Activated naive CD8-positive, alpha-beta T cell treated with anti-CD3 and anti-CD28 coated beads, Interleukin-2, amount 50 U/mL, for 24 hours (primary cell): ENCODE data around the gene ADCK1.
"Not testable (repeated sequence)": the region's sequence is repeated elsewhere in the genome, so short reads cannot be mapped to it uniquely, and the experiment has no call there.

ENCODE experiments used
- ATAC-seq: fragments of 150-1000 bp; cut with Tn5 transposase; one replicate; pipeline ENCODE4 v1.10.0; 2021
- DNase-seq: peaks from one replicate; pipeline ENCODE4 v3.0.0; 2021
- H3K27ac Mint-ChIP-seq: one replicate; pipeline ENCODE4 v1.8.0; 2021; ENCODE audit warnings: mild to moderate bottlenecking, mixed read lengths
- H3K27me3 Mint-ChIP-seq: one replicate; pipeline ENCODE4 v1.8.0; 2021; ENCODE audit warnings: mixed read lengths
- H3K36me3 Mint-ChIP-seq: one replicate; pipeline ENCODE4 v1.8.0; 2021; ENCODE audit warnings: low read depth, mixed read lengths
- H3K4me1 Mint-ChIP-seq: one replicate; pipeline ENCODE4 v1.8.0; 2021; ENCODE audit warnings: mixed read lengths
- H3K4me3 Mint-ChIP-seq: one replicate; pipeline ENCODE4 v1.8.0; 2021; ENCODE audit warnings: mild to moderate bottlenecking, moderate library complexity, mixed read lengths
- H3K9me3 Mint-ChIP-seq: one replicate; pipeline ENCODE4 v1.8.0; 2021; ENCODE audit warnings: mixed read lengths

Gene ADCK1

DNA sequence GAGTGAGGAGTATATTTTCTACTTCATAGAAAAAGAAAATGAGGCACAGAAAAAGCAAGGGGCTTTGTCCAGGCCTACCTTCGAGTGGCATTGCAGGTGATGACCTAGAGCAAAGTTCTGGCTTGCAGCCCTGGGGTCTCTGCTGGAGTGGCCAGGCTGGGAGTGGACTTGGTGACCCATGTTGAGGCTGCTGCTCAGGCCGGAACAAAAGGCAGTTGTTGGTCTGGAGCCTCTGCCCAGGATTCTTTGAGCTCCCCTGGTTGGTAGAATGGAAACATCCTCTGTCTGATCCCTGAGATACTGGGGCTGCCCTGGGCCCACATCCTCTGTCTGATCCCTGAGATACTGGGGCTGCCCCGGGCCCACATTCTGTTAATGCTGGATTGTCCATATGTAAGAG is 86.1 kb downstream of the ADCK1 start:
- DNase-seq (no peak), ATAC-seq (no peak)
- H3K27ac Mint-ChIP-seq, result no peak overlapping the region
- no peak overlapping the region for H3K4me3 Mint-ChIP-seq
- H3K27me3 Mint-ChIP-seq, result no peaks in the 10 kb centered on the region
- peaks cover 32% of the 10 kb centered on the region for H3K36me3 Mint-ChIP-seq
- H3K4me1 Mint-ChIP-seq, result no peaks in the 10 kb centered on the region
- peaks cover 17% of the 10 kb centered on the region for H3K9me3 Mint-ChIP-seq

DNA sequence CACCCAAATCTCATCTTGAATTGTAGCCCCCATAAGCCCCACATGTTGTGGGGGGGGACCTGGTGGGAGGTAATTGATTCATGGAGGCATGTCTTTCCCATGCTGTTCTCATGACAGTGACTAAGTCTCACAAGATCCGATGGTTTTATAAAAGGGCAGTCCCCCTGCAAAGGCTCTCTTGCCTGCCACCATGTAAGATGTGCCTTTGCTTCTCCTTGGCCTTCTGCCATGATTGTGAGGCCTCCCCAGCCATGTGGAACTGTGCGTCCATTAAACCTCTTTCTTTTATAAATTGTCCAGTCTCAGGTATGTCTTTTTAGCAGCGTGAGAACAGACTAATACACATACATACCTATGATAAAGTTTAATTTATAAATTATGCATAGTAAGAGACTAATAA is 89.0 kb downstream of the ADCK1 start:
- peaks cover 17% of the 10 kb centered on the region for H3K9me3 Mint-ChIP-seq
- H3K4me1 Mint-ChIP-seq, ATAC-seq, H3K27me3 Mint-ChIP-seq, H3K4me3 Mint-ChIP-seq, DNase-seq, H3K27ac Mint-ChIP-seq: not testable (repeated sequence)
- H3K36me3 Mint-ChIP-seq, result peaks cover 32% of the 10 kb centered on the region

DNA sequence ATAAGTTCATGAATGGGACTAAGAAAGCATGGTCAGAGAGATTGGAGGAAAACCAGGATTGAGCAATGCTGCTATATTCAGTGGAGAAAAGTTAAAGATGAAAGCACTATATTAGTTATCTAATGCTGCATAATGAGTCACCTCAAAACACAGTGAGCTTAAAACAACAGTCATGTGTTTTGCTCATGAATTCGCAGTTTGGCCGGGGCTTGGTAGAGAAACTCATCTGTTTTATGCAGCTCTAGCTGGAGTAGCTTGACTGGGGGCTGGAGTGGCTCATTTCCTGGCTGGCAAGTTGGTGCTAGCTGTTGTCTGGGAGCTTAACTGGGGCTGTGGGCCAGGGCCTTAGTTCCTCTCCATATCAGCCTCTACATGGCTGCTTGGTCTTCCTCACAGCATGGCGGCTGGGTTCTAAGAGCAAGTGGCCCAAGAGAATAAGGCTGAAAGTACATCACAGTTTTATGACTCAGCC is 90.1 kb downstream of the ADCK1 start:
- peaks cover 33% of the 10 kb centered on the region for H3K36me3 Mint-ChIP-seq
- DNase-seq, result no peak
- no peak overlapping the region for H3K4me3 Mint-ChIP-seq

DNA sequence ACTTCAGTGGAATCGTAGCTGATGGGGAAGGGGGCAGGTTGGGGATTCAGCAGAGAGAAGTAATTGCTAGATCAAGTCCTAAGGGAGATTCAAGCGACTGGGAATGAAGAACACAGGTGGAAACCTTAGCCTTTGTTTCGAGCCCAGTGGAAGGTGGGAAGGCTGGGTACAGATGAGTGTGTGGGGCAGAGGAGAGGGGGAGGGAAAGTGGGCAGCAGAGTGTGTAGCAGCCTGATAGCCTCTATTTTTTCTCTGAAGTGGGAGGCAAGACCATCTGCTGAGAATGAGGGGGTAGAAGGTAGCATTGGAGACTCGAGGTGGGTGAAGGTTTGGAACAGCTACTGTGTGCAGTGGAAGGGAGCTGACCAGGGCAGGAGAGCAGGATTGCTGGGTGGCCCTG is 91.0 kb downstream of the ADCK1 start:
- no peak overlapping the region for H3K4me3 Mint-ChIP-seq
- ATAC-seq, result no peak
- H3K36me3 Mint-ChIP-seq, result peaks cover 33% of the 10 kb centered on the region
- peaks cover 17% of the 10 kb centered on the region for H3K9me3 Mint-ChIP-seq
- H3K27ac Mint-ChIP-seq, result no peak overlapping the region
- no peaks in the 10 kb centered on the region for H3K4me1 Mint-ChIP-seq
- H3K27me3 Mint-ChIP-seq, result no peaks in the 10 kb centered on the region
- DNase-seq, result no peak

More for the DNA sequence above, 90.1 kb downstream of the ADCK1 start:
- H3K27ac Mint-ChIP-seq, result no peak overlapping the region
- peaks cover 17% of the 10 kb centered on the region for H3K9me3 Mint-ChIP-seq
- no peak for ATAC-seq
- H3K27me3 Mint-ChIP-seq, result no peaks in the 10 kb centered on the region
- H3K4me1 Mint-ChIP-seq, result no peaks in the 10 kb centered on the region

DNA sequence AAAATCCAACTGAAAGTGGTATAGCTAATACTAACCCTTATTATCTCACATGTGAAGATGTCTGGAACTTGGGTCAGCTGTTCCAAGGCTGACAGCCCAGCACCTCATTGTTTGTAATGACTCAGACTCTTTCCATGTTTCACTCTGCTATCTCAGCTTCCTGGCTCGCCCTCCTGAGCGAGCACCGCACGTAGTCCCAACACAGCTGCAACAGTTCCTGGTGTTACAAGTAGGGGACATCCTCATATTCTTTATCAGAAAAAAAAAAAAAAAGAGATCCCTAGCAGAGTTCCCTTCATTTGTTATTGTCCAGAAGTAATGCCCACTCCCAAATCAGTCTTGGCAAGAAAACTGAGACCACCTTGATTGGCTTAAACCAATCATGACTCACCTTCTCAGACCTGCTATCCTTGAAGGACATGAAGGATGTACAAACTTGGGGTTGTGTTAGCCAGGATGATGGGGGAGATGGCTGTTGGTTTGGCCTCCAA is 92.5 kb downstream of the ADCK1 start:
- Mint-ChIP-seq H3K4me3 (no peak overlapping the region), H3K9me3 (peaks cover 17% of the 10 kb centered on the region), H3K27ac (no peak overlapping the region), H3K36me3 (peaks cover 26% of the 10 kb centered on the region), H3K4me1 (no peaks in the 10 kb centered on the region), H3K27me3 (no peaks in the 10 kb centered on the region)
- DNase-seq (no peak), ATAC-seq (no peak)

DNA sequence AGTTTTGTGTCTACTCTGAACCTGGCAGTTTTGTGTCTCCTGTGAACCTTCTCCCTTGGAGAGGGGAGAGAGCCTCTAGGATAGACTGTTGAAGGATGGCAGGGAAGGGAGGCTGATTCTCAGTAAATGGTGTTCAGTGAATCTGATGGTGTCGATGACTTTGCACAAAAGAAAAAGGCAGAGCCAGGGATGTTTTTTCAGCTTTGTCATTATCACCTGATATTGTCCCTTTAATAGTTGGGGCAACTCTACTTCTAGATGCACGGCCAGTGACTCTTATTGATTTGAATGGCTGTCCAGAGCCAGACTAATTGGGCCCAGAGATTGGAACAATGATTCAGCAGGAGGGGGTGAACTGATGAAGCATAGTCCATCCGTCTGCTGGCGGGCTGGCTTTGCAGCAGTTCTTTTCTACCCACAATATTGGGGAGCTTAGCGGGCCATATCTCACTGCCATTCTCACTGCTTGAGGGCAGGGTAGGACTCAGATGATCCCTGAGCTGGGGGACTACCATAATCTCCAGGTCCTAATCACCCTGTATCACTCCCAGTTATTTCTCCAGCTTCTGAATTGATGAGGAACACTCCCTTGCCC is 93.1 kb downstream of the ADCK1 start:
- H3K27me3 Mint-ChIP-seq, result no peaks in the 10 kb centered on the region
- no peaks in the 10 kb centered on the region for H3K4me1 Mint-ChIP-seq
- H3K36me3 Mint-ChIP-seq, result peaks cover 21% of the 10 kb centered on the region
- no peak overlapping the region for H3K4me3 Mint-ChIP-seq
- ATAC-seq (no peak), DNase-seq (no peak)
- no peak overlapping the region for H3K27ac Mint-ChIP-seq
- H3K9me3 Mint-ChIP-seq, result peaks cover 14% of the 10 kb centered on the region

DNA sequence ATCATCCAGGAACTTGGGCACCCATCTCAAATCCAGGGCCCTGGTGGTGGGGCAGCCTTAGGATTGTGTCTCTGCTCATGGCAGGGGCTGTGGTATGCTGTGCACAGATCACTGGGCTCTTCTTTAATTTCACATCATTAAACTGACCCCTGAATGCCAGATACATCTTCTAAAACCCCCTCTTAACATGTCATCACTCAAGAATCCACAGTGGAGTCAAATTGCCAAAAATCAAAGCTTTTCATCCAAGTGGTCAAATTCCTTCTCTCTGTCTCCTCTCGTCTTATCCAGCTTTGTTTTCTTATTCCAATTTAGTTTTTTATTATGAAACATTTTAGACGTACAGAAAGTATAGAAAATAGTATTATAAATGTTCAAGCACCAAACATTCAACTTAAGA is 97.5 kb downstream of the ADCK1 start:
- no peak overlapping the region for H3K4me3 Mint-ChIP-seq
- no peak for DNase-seq
- ATAC-seq, result no peak
- H3K36me3 Mint-ChIP-seq, result peaks cover 11% of the 10 kb centered on the region
- H3K27me3 Mint-ChIP-seq, result no peaks in the 10 kb centered on the region
- no peak overlapping the region for H3K27ac Mint-ChIP-seq
- no peaks in the 10 kb centered on the region for H3K9me3 Mint-ChIP-seq
- no peaks in the 10 kb centered on the region for H3K4me1 Mint-ChIP-seq

DNA sequence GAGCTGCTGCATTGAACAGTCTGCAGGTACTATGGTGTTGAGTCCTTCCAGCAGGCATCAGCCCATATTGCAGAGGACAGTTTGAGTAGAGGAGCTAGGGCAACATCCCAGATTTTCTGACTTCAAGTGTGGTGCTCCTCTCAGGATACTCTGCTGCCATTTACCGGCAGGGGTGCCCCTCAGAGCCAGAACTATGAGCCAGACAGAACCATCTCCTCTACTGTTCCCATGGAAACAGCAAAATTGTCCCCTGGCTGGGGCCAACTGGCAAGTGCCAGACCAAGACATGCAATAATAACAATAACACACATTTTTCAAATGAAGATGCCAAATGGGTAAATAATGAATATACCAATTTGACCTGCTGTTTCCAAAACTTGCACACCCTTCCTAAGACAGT is 102.9 kb downstream of the ADCK1 start:
- no peak for ATAC-seq
- Mint-ChIP-seq H3K4me1 (no peaks in the 10 kb centered on the region), H3K4me3 (no peak overlapping the region), H3K27me3 (no peaks in the 10 kb centered on the region), H3K36me3 (peaks cover 17% of the 10 kb centered on the region), H3K27ac (no peak overlapping the region), H3K9me3 (no peaks in the 10 kb centered on the region)
- DNase-seq, result no peak

DNA sequence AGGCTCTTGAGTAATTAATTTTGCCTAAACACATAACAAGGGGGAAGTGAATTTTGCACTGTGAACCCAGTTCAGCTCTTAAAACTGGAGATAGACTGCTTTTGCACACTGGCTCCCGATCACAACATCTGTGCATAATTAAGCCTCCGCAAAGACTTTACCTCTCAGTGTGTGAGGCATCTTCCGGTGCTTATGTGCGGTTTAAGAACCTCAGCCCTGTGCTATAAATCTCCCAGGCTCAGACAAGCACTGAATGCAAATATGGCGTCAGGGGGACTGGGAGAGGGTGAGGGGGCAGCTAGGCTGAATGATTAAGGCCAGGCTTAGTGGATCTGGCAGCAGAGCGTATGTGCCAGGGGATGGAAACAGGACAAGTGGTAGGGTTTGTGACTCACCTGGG is 103.3 kb downstream of the ADCK1 start:
- no peak overlapping the region for H3K27ac Mint-ChIP-seq
- no peak for ATAC-seq
- H3K9me3 Mint-ChIP-seq, result no peaks in the 10 kb centered on the region
- H3K27me3 Mint-ChIP-seq, result no peaks in the 10 kb centered on the region
- no peak overlapping the region for H3K4me3 Mint-ChIP-seq
- no peak for DNase-seq
- no peaks in the 10 kb centered on the region for H3K4me1 Mint-ChIP-seq
- peaks cover 17% of the 10 kb centered on the region for H3K36me3 Mint-ChIP-seq

DNA sequence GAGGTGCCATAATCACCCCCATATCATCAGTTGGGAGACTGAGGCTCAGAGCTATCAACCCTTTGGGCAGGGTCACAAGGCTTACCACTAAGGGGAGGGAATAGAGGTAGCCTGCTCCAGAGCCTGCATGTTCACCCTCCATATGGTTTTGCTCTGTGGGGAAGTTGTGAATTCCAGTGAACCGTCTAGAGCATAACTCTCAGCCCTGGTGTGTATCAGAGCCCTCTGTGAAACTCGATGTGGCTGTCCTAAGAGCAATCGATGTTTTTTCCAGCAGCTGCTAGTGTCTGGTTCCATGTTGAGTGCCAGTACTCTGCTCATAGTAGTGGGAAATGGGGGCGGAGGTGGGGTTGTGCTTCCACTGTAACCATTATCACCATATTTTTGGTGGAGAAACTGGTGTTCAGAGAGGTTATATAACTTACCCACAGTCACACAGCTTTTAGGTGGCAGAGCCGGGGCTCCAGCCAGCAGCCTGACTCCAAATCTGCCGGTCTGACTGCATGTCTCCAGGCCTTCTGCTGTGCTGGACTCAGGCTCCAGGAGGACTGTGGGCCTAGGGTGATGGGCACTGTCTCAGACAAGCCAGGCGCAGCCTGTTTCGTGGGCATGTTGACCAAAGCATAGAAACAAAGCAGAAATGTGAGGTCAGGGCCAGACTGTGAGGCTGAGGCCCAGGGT is 104.2 kb downstream of the ADCK1 start:
- no peaks in the 10 kb centered on the region for H3K9me3 Mint-ChIP-seq
- no peaks in the 10 kb centered on the region for H3K4me1 Mint-ChIP-seq
- no peak for DNase-seq
- peaks cover 17% of the 10 kb centered on the region for H3K36me3 Mint-ChIP-seq
- ATAC-seq, result no peak
- H3K4me3 Mint-ChIP-seq, result no peak overlapping the region
- H3K27me3 Mint-ChIP-seq, result no peaks in the 10 kb centered on the region
- H3K27ac Mint-ChIP-seq, result no peak overlapping the region

DNA sequence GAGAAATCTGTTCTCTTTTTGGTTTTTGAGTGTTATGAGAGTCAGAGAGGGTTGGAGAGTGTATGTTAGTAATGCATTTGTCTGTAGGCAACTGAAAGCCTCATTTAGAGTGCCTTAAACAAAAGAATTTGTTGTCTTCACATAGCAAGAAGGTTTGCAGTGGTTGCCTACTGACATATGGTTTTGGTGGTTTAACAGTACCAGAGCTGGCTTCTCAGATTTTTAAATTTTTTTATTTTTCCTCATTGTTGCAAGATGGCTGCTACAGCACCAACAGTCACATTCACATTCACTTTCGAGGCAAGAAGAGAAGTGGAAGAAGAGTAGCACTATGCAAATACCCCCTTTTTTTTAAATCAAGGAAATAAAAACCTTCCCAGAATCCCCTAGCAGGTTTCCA is 106.5 kb downstream of the ADCK1 start:
- DNase-seq (no peak), ATAC-seq (no peak)
- no peaks in the 10 kb centered on the region for H3K9me3 Mint-ChIP-seq
- H3K36me3 Mint-ChIP-seq, result peaks cover 12% of the 10 kb centered on the region
- H3K4me3 Mint-ChIP-seq, result no peak overlapping the region
- no peaks in the 10 kb centered on the region for H3K4me1 Mint-ChIP-seq
- H3K27ac Mint-ChIP-seq, result no peak overlapping the region
- H3K27me3 Mint-ChIP-seq, result no peaks in the 10 kb centered on the region

DNA sequence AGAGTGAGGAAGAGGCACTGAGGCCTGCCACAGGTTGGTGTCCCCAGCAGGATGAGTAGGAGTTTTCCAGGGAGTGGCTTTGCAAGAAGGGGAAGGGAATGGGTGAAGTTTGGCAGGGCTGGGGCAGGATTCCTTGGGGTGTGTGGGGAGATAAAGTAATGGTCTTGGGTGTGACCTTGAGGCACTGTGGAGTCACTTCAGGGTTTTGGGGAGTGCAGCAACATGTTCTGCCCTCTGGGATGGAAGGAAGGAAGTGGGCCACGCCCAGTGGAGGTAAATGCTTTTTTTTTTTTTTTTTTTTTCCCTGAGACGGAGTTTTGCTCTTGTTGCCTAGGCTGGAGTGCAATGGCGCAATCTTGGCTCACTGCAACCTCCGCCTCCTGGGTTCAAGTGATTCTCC is 108.9 kb downstream of the ADCK1 start:
- Mint-ChIP-seq H3K4me1 (no peaks in the 10 kb centered on the region), H3K4me3 (no peak overlapping the region), H3K27ac (no peak overlapping the region), H3K36me3 (peaks cover 8% of the 10 kb centered on the region), H3K9me3 (no peaks in the 10 kb centered on the region), H3K27me3 (no peaks in the 10 kb centered on the region)
- DNase-seq (no peak), ATAC-seq (no peak)

DNA sequence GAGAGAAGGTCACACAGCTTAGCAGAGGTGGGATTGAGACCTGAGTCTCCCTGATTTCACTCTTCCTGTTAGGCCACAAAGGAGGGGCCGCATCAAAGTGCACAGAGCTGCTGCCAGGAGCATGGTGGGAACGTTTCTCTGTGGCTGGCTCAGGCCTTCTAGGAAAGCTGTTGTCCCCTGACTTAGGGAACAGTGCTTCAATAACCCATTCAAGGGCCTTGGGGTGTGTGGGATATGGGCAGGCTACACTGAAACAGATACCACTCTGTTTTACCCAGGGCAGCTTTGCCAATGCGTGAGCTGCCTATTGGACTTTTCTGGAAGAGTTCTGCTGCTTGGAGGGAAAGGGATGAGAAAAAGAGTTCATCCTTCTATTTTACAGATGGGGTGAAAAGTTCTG is 110.0 kb downstream of the ADCK1 start:
- no peak for DNase-seq

DNA sequence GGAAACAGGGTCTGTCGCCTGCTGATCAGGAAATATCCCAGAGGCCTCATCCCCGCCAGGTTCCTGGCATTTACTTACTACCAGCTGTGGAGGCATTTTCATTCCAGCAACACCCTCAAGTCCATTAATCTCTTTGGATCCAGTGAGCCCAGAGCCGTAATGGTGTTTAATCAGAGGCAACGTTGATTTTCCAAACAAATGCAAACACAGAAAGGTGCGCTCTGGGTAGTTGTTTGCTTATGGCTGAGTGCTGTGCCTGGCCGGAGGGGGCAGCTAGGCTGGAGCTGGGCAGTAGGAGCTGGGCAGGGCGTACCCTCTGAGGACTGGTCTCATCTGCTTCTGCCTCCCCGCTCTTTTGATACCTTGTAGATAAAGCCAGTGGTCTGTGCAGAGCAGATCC is 110.6 kb downstream of the ADCK1 start:
- Mint-ChIP-seq H3K4me3 (no peak overlapping the region), H3K27ac (no peak overlapping the region), H3K36me3 (peaks cover 8% of the 10 kb centered on the region), H3K4me1 (no peaks in the 10 kb centered on the region), H3K27me3 (no peaks in the 10 kb centered on the region), H3K9me3 (no peaks in the 10 kb centered on the region)
- ATAC-seq (no peak), DNase-seq (no peak)

More for the DNA sequence above, 110.0 kb downstream of the ADCK1 start:
- no peak for ATAC-seq
- no peak overlapping the region for H3K4me3 Mint-ChIP-seq
- no peaks in the 10 kb centered on the region for H3K27me3 Mint-ChIP-seq
- H3K36me3 Mint-ChIP-seq, result peaks cover 8% of the 10 kb centered on the region
- no peak overlapping the region for H3K27ac Mint-ChIP-seq
- no peaks in the 10 kb centered on the region for H3K9me3 Mint-ChIP-seq
- H3K4me1 Mint-ChIP-seq, result no peaks in the 10 kb centered on the region

DNA sequence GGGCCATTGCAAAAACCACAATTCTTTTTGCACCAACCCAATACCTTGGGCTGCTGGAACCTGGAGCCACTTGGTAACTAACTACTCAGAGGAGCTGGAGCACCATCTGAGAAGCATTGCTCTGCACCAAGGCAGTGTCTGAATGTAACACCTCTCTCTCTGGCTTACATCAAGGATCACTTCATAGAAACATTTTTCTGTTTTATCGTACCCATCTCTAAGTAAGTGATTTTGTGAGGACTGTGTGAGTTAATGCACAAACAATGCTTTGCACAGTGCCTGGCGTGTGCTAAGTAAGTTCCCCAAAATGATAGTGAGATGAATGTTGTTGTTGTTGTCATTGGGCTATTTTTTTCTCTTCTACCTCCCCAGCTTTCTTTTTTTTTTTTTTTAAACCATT is 111.4 kb downstream of the ADCK1 start:
- no peak overlapping the region for H3K27ac Mint-ChIP-seq
- H3K36me3 Mint-ChIP-seq, result peaks cover 4% of the 10 kb centered on the region
- ATAC-seq (no peak), DNase-seq (no peak)
- no peaks in the 10 kb centered on the region for H3K4me1 Mint-ChIP-seq
- no peak overlapping the region for H3K4me3 Mint-ChIP-seq
- H3K9me3 Mint-ChIP-seq, result no peaks in the 10 kb centered on the region
- H3K27me3 Mint-ChIP-seq, result no peaks in the 10 kb centered on the region
